HG03175 (cell line): ENCODE measurements around the gene RGS8.

Experiments used
- ATAC-seq: cut with Tn5 transposase; IDR thresholded peaks from one replicate; pipeline ENCODE4 v1.9.1; 2021; ENCODE audit warnings: mild to moderate bottlenecking, moderate library complexity; ENCODE audit not compliant: unreplicated experiment

Gene RGS8

GRCh38 chr1:182674346-182675246 lies 9.8 kb downstream of the RGS8 start:
- ATAC-seq = no peak

DNA sequence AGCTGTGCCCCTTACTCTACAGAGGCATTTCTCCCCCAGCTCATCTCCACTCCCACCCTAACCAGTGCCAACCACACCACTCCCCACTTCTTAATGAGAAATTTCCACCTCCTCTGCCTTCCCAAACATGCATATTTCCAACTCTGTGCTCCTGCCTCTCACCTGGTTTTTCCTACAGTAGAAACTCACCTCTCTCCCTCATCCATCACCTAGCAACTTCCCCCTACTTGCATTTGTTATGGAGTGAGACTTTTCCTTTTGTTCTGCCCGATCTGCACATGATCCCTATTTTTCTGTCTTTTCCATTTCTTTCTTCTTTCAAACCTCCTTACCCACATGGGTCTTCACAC lies 11.9 kb downstream of the RGS8 start:
- ATAC-seq = no peak

- no peak for ATAC-seq
Measured at GRCh38 chr1:182671750-182672486, 12.5 kb downstream of the RGS8 start.

GRCh38 chr1:182670032-182670749 lies 14.2 kb downstream of the RGS8 start:
- no peak for ATAC-seq

- ATAC-seq = no peak
Measured at GRCh38 chr1:182669266-182669665, 15.1 kb downstream of the RGS8 start.

DNA sequence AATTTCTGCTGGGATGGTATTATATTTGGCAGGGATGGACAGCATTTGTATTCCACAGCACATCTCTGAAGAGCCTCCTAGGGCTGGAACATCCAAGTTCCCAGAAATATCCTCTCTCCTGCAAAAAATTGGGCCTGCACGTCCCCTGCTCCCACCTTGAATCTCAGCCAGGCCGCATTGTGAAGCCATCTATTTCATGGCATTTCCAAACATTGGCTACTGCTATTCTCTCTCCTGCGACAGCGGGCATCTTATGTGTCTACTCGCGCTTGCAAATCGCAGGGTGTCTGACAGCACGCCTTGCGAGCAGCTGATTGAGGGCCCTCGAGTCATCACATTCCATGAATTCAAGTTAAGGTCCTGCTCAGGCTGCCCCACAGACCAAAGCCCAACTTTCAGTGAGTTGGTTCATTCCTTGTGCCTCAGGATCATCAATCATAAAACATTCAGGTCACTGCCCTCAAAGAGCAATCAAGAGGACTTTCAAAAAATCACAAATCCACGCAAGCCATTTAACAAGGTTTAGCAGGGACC lies 15.8 kb downstream of the RGS8 start:
- ATAC-seq = no peak

DNA sequence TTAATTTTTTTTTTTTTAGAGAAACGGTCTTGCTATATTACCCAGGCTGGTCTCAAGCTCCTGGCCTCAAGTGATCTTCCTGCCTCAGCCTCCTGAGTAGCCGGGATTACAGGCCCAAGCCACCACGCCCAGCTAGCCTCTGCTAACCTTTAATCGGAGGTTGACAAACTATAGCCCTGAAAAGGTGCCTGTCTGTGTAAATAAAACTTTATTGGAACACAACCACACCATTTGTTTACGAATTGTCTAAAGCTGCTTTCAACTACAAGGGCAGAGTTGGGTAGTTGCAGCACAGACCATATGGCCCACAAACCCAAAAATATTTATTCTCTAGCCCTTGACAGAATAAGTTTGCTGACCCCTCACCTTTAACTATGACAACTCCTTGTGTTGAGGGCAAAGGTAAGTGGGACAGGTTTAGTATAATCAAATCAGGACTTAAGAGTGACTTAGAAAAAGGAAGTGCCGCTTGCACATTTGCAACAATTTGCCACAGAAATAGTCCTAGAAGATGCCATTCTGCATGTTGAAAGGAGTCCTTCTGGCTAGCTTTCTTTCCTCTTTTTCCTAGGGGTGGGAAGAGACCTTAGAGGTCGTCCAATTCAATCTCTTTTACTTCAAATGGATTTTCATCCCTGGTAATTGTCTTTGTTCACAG lies 16.4 kb downstream of the RGS8 start:
- ATAC-seq = no peak

GRCh38 chr1:182666706-182667105 lies 17.7 kb downstream of the RGS8 start:
- no peak for ATAC-seq

- no peak for ATAC-seq
Measured at GRCh38 chr1:182664296-182664695, 20.1 kb downstream of the RGS8 start.

GRCh38 chr1:182662956-182663355 lies 21.4 kb downstream of the RGS8 start:
- no peak for ATAC-seq

DNA sequence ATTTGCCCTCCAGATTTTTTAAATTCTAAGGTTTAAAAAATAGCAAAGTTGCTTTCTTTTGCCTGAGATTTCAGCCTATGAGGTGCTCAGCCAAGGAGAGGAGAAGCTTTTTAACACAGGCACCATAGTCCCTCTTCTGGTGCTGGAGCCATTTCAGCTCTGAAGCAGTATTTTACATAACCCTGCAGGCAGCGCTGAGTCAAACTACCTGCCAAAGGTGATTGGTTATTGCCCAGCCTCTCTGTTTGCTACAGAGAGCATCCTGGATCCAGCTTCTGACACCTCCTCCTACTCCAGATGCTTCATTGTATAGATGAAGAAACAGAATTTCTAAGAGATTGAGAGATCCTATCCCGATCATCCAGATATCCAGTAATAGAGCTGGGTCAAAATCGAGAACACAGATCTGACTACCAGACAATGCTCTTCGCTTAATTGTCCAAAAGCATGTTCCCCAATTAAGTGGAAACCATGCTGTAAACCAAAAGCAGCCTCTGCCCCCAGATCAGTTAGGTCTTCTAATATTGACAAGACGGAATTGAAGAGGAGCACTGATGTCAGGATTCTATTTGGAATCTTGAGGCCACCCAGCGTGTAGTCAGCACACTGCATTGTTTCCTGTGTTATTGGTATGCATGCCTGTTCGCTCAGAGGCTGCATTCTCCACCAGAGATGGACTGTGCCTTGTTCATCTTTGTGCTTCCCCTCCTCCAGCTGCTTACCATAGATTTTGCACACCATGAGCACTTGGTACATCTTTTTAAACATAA lies 22.1 kb downstream of the RGS8 start:
- ATAC-seq = no peak

DNA sequence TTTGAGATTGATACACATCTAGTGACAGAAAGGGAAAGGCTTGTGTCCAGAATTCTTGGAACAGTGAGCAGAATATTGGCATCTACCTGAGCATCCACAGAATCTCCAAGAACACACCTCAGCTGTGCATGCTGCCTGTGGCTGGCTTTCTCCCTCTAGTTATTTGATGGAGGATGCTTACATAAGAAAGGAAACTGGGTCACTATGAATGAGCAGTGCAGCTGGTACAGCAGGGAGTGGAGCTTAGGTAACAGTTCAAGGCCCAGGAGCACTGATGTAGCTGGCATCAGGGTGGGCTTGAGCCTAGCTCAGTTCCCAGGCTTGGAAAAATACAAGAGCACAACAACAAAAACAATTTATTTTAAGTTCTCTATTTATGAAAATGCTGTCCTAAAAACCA lies 26.3 kb downstream of the RGS8 start:
- no peak for ATAC-seq

- ATAC-seq = no peak
Measured at GRCh38 chr1:182656842-182657397, 27.5 kb downstream of the RGS8 start.

DNA sequence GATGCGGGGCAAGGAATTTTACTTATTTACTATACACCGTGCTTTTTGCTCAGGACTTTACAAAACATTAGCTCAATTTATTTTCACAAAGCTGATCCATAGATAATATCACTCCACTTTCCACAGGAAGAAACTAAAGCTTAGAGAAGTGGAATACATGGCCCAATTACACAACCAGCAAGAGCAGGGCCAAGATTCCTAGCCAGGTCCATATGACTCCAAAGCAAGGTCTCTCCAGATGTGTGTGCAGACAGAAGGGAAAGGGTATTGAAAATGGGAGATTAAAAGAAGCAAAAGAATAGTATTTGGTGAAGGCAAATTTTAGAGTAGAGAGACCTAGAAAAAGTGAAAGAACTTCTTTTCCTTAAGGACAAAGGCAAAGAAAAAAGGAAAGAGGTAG lies 30.4 kb downstream of the RGS8 start:
- ATAC-seq = no peak

DNA sequence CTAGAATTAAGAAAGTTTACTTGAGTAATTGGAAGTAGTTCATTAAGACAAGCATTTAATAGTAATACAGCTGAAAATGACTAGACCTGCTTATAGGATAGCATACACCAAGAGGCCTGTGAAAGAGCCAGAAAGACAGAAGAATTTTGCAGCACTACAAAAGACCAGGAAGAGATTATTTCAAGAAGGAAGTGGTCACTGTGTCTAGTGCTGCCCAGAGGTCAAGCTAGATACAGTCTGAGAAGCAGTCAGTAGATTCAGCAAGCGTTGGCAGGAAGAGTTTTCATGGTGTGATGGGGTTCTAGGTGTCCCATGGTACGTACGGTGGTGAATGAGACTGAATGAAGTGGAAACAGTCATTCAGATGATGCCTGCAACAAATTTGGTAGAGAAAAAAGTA lies 31.5 kb downstream of the RGS8 start:
- ATAC-seq = no peak

DNA sequence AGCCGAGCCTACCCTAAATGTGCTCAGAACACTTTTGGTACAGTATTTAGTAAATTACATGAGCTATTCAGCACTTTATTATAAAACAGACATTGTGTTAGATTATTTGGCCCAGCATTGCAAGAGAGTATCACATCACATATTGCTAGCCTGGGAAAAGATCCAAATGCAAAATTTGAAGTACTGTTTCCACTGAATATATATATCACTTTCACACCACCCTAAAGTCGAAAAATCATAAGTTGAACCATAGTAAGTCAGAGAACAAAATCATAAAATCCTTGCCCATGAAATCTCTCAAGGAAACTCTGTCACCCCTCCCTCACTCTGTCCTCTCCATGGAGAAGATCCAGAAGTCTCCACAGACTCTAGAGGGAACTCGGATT lies 33.1 kb downstream of the RGS8 start:
- ATAC-seq = no peak

DNA sequence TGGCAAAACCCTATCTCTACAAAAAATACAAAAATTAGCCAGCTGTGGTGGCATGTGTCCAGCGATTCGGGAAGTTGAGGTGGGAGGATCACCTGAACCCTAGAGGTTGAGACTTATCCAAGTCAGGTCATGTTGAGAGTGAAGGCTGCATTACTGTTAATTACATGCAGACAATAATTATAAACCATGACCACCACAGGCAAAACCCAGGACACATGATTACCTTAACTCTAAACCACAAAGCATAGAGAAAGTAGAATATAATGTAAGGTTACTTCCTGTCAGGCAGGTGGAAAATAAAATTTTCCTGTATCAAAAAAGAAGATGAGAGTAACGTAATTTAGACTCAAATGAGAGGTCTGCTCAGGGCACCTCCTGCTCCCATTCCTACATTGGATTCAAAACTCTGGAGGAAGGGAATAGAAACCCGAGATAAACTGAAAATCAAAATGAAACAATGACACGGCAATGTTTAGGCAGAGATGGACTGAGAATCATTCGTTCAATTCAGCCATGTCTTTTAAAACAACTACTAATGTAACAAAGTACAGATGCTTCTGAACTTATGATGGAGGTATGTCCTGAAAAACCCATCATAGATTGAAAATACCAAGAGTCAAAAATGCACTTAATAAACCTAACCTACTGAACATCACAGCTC lies 33.6 kb downstream of the RGS8 start:
- ATAC-seq = no peak

DNA sequence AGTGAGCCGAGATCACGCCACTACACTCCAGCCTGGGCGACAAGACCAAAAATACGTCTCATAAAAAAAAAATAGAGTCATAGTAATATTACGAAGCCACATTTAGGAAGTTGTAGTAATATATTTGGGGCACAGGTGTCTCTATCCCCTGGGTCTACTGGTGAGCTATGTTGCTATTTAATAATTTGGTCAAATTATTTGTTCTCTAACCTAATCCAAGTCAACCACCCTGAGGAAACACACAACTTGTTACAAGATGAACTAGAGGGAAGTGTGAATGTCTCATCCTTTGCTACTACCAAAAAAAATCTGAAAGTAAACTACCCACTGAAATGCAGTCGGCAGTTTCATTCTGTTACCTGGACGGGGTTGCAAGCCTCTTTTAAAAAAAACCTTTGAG lies 35.3 kb downstream of the RGS8 start:
- peak; percentile 63 for ATAC-seq

GRCh38 chr1:182646739-182647138 lies 37.6 kb downstream of the RGS8 start:
- no peak for ATAC-seq
